ENCODE data around the gene KCNA1. TPM values are rescaled to one million over a fixed set of nuclear protein-coding genes. Genes with fewer than 3 reads are reported as not detected.

The KCNA1 gene
- total RNA-seq, 2 donors from 2014 or later: under 0.01 TPM; not detected in 1

- Histone ChIP-seq H3K27me3 (no peaks in the 10 kb centered on the region), H3K27ac (no peak overlapping the region), H3K4me3 (no peak overlapping the region), H3K4me1 (no peaks in the 10 kb centered on the region), H3K9me3 (no peaks in the 10 kb centered on the region), H3K36me3 (replicated peaks in 1 of 2; ENCODE audit: insufficient read depth in 1 of 2, low read depth in 2 of 2) (no peaks in the 10 kb centered on the region)
- WGBS, 2 donors: 25 to 31% methylated on average over 4 of the region's 4 CpGs
- intact Hi-C loops (cut with DNase I): no loop called here
- TF ChIP-seq CTCF (IDR thresholded peaks at IDR 0.05): no peak
- no peak for TF ChIP-seq POLR2A (IDR thresholded peaks at IDR 0.05)
- no peak for DNase-seq
- ATAC-seq: no peak
These were observed 10.3 kb upstream of the KCNA1 start for GRCh38 chr12:4899364-4899763.

DNA sequence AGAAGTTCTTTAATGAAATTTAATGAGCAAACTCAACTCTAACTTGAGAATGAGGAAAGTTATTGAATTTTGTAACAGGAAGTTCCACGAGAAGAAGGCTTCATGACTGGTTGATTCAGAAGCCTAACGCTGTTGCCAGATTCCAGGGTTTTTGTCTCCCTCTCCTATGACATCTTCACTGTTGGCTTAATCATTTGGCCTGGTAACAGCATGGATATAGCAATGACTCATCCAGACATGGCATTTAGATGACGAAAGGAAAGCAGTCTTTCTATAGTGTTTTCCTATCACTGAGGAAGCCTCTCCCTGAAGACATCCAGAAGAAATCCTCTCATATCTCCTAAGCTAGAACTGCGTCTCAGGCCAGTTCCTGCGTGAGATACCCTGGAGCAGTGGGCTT is 9.4 kb upstream of the KCNA1 start:
- Histone ChIP-seq H3K9me3 (no peaks in the 10 kb centered on the region), H3K4me3 (no peak overlapping the region), H3K27me3 (no peaks in the 10 kb centered on the region), H3K27ac (no peak overlapping the region), H3K36me3 (replicated peaks in 1 of 2; ENCODE audit: insufficient read depth in 1 of 2, low read depth in 2 of 2) (no peaks in the 10 kb centered on the region), H3K4me1 (no peaks in the 10 kb centered on the region)
- intact Hi-C loops (cut with DNase I): no loop called here
- no peak for TF ChIP-seq POLR2A (IDR thresholded peaks at IDR 0.05)
- TF ChIP-seq CTCF (IDR thresholded peaks at IDR 0.05): no peak
- DNase-seq (no peak), ATAC-seq (no peak)
- WGBS, 2 donors: 74 to 85% methylated on average over 5 of the region's 5 CpGs

- Histone ChIP-seq H3K36me3 (replicated peaks in 1 of 2; ENCODE audit: insufficient read depth in 1 of 2, low read depth in 2 of 2) (no peaks in the 10 kb centered on the region), H3K27me3 (no peaks in the 10 kb centered on the region), H3K27ac (no peak overlapping the region), H3K4me1 (peaks cover 13% of the 10 kb centered on the region), H3K9me3 (no peaks in the 10 kb centered on the region), H3K4me3 (no peak overlapping the region)
- intact Hi-C loops (cut with DNase I): no loop called here
- TF ChIP-seq CTCF (IDR thresholded peaks at IDR 0.05): no peak
- no peak for TF ChIP-seq POLR2A (IDR thresholded peaks at IDR 0.05)
- DNase-seq (no peak), ATAC-seq (no peak)
These were observed 4.4 kb upstream of the KCNA1 start for GRCh38 chr12:4905316-4905715.

- H3K27me3 ChIP-seq: peaks cover 0 to 10% of the 10 kb centered on the region in 2 donors
- intact Hi-C loops (cut with DNase I): no loop called here
- H3K9me3 ChIP-seq: no peaks in the 10 kb centered on the region
- TF ChIP-seq POLR2A (IDR thresholded peaks at IDR 0.05) (no peak), CTCF (IDR thresholded peaks at IDR 0.05) (no peak)
- ATAC-seq (no peak), DNase-seq (no peak)
- peaks cover 23% of the 10 kb centered on the region for H3K4me1 ChIP-seq
- no peaks in the 10 kb centered on the region for H3K36me3 ChIP-seq (replicated peaks in 1 of 2; ENCODE audit: insufficient read depth in 1 of 2, low read depth in 2 of 2)
- no peak overlapping the region for H3K27ac ChIP-seq
- 2 to 4% methylated on average over 28 to 31 of the region's 31 CpGs for WGBS, 2 donors
- H3K4me3 ChIP-seq: no peak overlapping the region
These were observed 858 bp upstream of the KCNA1 start for GRCh38 chr12:4908684-4909409.

DNA sequence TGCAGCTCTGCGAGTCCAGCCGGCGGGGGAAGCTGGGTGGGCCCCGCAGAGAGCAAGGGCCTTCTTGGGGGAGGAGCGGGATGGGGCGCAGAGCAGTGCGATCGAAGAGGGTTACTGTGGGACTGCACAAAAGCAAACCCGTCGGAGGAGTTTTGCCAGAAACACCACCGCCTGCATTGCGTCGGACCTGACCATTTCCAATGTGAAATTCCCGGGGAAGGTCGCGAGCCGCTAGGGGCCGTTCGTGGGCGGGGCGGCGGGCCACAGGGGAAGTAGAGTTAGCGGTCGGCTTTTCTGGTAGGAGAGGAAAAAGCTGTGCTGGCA is 333 bp upstream of the KCNA1 start:
- H3K36me3 ChIP-seq (replicated peaks in 1 of 2; ENCODE audit: insufficient read depth in 1 of 2, low read depth in 2 of 2): no peaks in the 10 kb centered on the region
- DNase-seq (no peak), ATAC-seq (no peak)
- intact Hi-C loops (cut with DNase I): no loop called here
- no peaks in the 10 kb centered on the region for H3K9me3 ChIP-seq
- H3K27me3 ChIP-seq: peaks cover 0 to 12% of the 10 kb centered on the region in 2 donors
- no peak overlapping the region for H3K27ac ChIP-seq
- 2 to 4% methylated on average over 15 to 24 of the region's 24 CpGs for WGBS, 2 donors
- peaks cover 23% of the 10 kb centered on the region for H3K4me1 ChIP-seq
- no peak for TF ChIP-seq POLR2A (IDR thresholded peaks at IDR 0.05)
- TF ChIP-seq CTCF (IDR thresholded peaks at IDR 0.05): no peak
- no peak overlapping the region for H3K4me3 ChIP-seq

Data from body of pancreas (tissue), 4 donors.